HG03060 (cell line): Measurements from ENCODE around the gene PCBP3.

Experiments
- ATAC-seq: cut with Tn5 transposase; IDR thresholded peaks from one replicate; pipeline ENCODE4 v1.9.1; 2021; ENCODE audit warnings: low read depth, moderate number of reproducible peaks; ENCODE audit not compliant: unreplicated experiment

The PCBP3 gene

GRCh38 chr21:45898781-45899180 is 255.3 kb downstream of the PCBP3 start:
- no peak for ATAC-seq

- no peak for ATAC-seq
Measured at GRCh38 chr21:45899317-45900033, 255.9 kb downstream of the PCBP3 start.

- no peak for ATAC-seq
Measured at GRCh38 chr21:45900034-45900868, 256.7 kb downstream of the PCBP3 start.

GRCh38 chr21:45901061-45901690 is 257.7 kb downstream of the PCBP3 start:
- no peak for ATAC-seq

- ATAC-seq = no peak
Measured at GRCh38 chr21:45902292-45902995, 258.9 kb downstream of the PCBP3 start.

GRCh38 chr21:45905196-45905595 is 261.7 kb downstream of the PCBP3 start:
- no peak for ATAC-seq

- ATAC-seq = no peak
Measured at GRCh38 chr21:45906196-45906805, 262.8 kb downstream of the PCBP3 start.

GRCh38 chr21:45906859-45907258 is 263.3 kb downstream of the PCBP3 start:
- no peak for ATAC-seq

- no peak for ATAC-seq
Measured at GRCh38 chr21:45908536-45909237, 265.2 kb downstream of the PCBP3 start.

- no peak for ATAC-seq
Measured at GRCh38 chr21:45909238-45909988, 265.9 kb downstream of the PCBP3 start.

- ATAC-seq = no peak
Measured at GRCh38 chr21:45910155-45910547, 266.6 kb downstream of the PCBP3 start.

- no peak for ATAC-seq
Measured at GRCh38 chr21:45910548-45911221, 267.2 kb downstream of the PCBP3 start.

- ATAC-seq = no peak
Measured at GRCh38 chr21:45911806-45912325, 268.3 kb downstream of the PCBP3 start.

GRCh38 chr21:45912611-45913417 is 269.3 kb downstream of the PCBP3 start:
- no peak for ATAC-seq

- no peak for ATAC-seq
Measured at GRCh38 chr21:45913418-45913765, 269.9 kb downstream of the PCBP3 start.

GRCh38 chr21:45913886-45914285 is 270.4 kb downstream of the PCBP3 start:
- ATAC-seq = no peak

GRCh38 chr21:45914321-45914845 is 270.9 kb downstream of the PCBP3 start:
- ATAC-seq = no peak
